Right lobe of liver (tissue), 4 donors: ENCODE results near the gene HYDIN.

Experiments used
- CTCF ChIP-seq, 4 donors: fragments of 200-600 bp in 3 of 4; fragments of 450-650 bp in 1 of 4; IDR thresholded peaks; one replicate each; pipeline versions ENCODE4 v1.5.1 to v1.8.0; 2016 to 2022; ENCODE audit warnings: antibody characterized with exemption in 4 of 4, mild to moderate bottlenecking in 2 of 4
- POLR2A ChIP-seq: fragments of 450-650 bp; IDR thresholded peaks from one replicate; pipeline ENCODE4 v1.6.1; 2017; ENCODE audit warnings: antibody characterized with exemption, mild to moderate bottlenecking
- donor health status: DM: no; HTN: no; CAD: no.
- donor health status: DM: no; HTN: no; CAD: no.
- donor health status: DM: no; HTN: yes; CAD: no.

- TF ChIP-seq CTCF (IDR thresholded peaks at IDR 0.05) (no peak), POLR2A (no peak)
Observed at GRCh38 chr16:70805380-70805779, 425.1 kb downstream of the HYDIN start.
